ENCODE data around the gene DCLRE1B. TPM values are rescaled to one million over a fixed set of nuclear protein-coding genes. Genes with fewer than 3 reads are reported as not detected.

Gene DCLRE1B
- polyA plus RNA-seq, 1 experiment = 2.7 TPM

GRCh38 chr1:113942527-113942926 lies 37.4 kb downstream of the DCLRE1B start:
- H3K9me3 ChIP-seq (ENCODE audit: control insufficient read depth, insufficient read depth, low read length) = no peaks in the 10 kb centered on the region
- POLR2A ChIA-PET = no interaction called here
- no peak overlapping the region for H3K4me3 ChIP-seq (ENCODE audit: low read depth, low read length)
- TF ChIP-seq CTCF (IDR thresholded peaks at IDR 0.05; ENCODE audit: low read depth, low read length) = no peak
- no peaks in the 10 kb centered on the region for H3K27me3 ChIP-seq (ENCODE audit: control insufficient read depth, insufficient read depth, low read length)
- CTCF ChIA-PET = interaction anchor here (0.6 to 1.6 kb wide), 2 partner anchors 21 to 869 kb away, joined by 4 to 5 read pairs; no protein-coding TSS in a partner anchor
- no peak for DNase-seq (ENCODE audit: low read depth, low spot score)
- no peak overlapping the region for H3K27ac ChIP-seq (ENCODE audit: low read depth, low read length)

GRCh38 chr1:113943028-113943811 lies 38.1 kb downstream of the DCLRE1B start:
- Histone ChIP-seq H3K27ac (ENCODE audit: low read depth, low read length) (no peak overlapping the region), H3K4me3 (ENCODE audit: low read depth, low read length) (no peak overlapping the region), H3K27me3 (ENCODE audit: control insufficient read depth, insufficient read depth, low read length) (no peaks in the 10 kb centered on the region), H3K9me3 (ENCODE audit: control insufficient read depth, insufficient read depth, low read length) (no peaks in the 10 kb centered on the region)
- no peak for DNase-seq (ENCODE audit: low read depth, low spot score)
- ChIA-PET POLR2A (no interaction called here), CTCF (interaction anchor here (0.5 to 1.6 kb wide), 3 partner anchors 20 to 1235 kb away, joined by 3 to 5 read pairs (median 4); no protein-coding TSS in a partner anchor)
- TF ChIP-seq CTCF (IDR thresholded peaks at IDR 0.05; ENCODE audit: low read depth, low read length) = 0 out of 2 replicates have a peak, but pooled peaks have one; percentile 6

GRCh38 chr1:113945329-113945728 lies 40.2 kb downstream of the DCLRE1B start:
- ChIA-PET CTCF (interaction anchor here (1.4 to 2.7 kb wide), 2 partner anchors 10 to 18 kb away, joined by 3 to 12 read pairs; no protein-coding TSS in a partner anchor), POLR2A (no interaction called here)
- TF ChIP-seq CTCF (IDR thresholded peaks at IDR 0.05; ENCODE audit: low read depth, low read length) = no peak
- no peaks in the 10 kb centered on the region for H3K27me3 ChIP-seq (ENCODE audit: control insufficient read depth, insufficient read depth, low read length)
- H3K9me3 ChIP-seq (ENCODE audit: control insufficient read depth, insufficient read depth, low read length) = no peaks in the 10 kb centered on the region
- DNase-seq (ENCODE audit: low read depth, low spot score) = no peak
- no peak overlapping the region for H3K4me3 ChIP-seq (ENCODE audit: low read depth, low read length)
- no peak overlapping the region for H3K27ac ChIP-seq (ENCODE audit: low read depth, low read length)

- no peak for TF ChIP-seq CTCF (IDR thresholded peaks at IDR 0.05; ENCODE audit: low read depth, low read length)
- POLR2A ChIA-PET = interaction anchor here (1.0 kb wide), 1 partner anchor 15 kb away, joined by 3 read pairs; no protein-coding TSS in a partner anchor
- DNase-seq (ENCODE audit: low read depth, low spot score) = no peak
- no peak overlapping the region for H3K4me3 ChIP-seq (ENCODE audit: low read depth, low read length)
- H3K9me3 ChIP-seq (ENCODE audit: control insufficient read depth, insufficient read depth, low read length) = no peaks in the 10 kb centered on the region
- CTCF ChIA-PET = interaction anchor here (0.6 to 2.7 kb wide), 8 partner anchors 10 to 336 kb away, joined by 3 to 12 read pairs (median 4); partner anchors contain the start of gene OLFML3
- no peaks in the 10 kb centered on the region for H3K27me3 ChIP-seq (ENCODE audit: control insufficient read depth, insufficient read depth, low read length)
- no peak overlapping the region for H3K27ac ChIP-seq (ENCODE audit: low read depth, low read length)
These were observed 41.0 kb downstream of the DCLRE1B start for GRCh38 chr1:113946112-113946511.
